ENCODE measurements around the gene AHR.
A peak's percentile ranks its signal among the peaks of the same experiment; 100 is the strongest.

AHR gene

GRCh38 chr7:17304926-17305325 is 6.5 kb downstream of the AHR start:
- peak; percentile 88 for ATAC-seq

GRCh38 chr7:17305387-17306171 is 7.1 kb downstream of the AHR start:
- DNase-seq (no peak), ATAC-seq (no peak)

More at GRCh38 chr7:17304926-17305325, 6.5 kb downstream of the AHR start:
- no peak for DNase-seq

GRCh38 chr7:17307000-17307399 is 8.5 kb downstream of the AHR start:
- ATAC-seq (no peak), DNase-seq (no peak)

- ATAC-seq, result no peak
- DNase-seq, result no peak
These were observed 9.1 kb downstream of the AHR start for GRCh38 chr7:17307558-17307957.

GRCh38 chr7:17307969-17308648 is 9.7 kb downstream of the AHR start:
- ATAC-seq (no peak), DNase-seq (no peak)

GRCh38 chr7:17311194-17311593 is 12.7 kb downstream of the AHR start:
- no peak for ATAC-seq
- DNase-seq, result no peak

GRCh38 chr7:17311952-17312351 is 13.5 kb downstream of the AHR start:
- no peak for DNase-seq
- ATAC-seq, result no peak

- no peak for DNase-seq
- no peak for ATAC-seq
These were observed 14.2 kb downstream of the AHR start for GRCh38 chr7:17312641-17313040.

- DNase-seq (no peak), ATAC-seq (no peak)
These were observed 14.7 kb downstream of the AHR start for GRCh38 chr7:17313194-17313593.

- no peak for ATAC-seq
- no peak for DNase-seq
These were observed 17.5 kb downstream of the AHR start for GRCh38 chr7:17315974-17316373.

GRCh38 chr7:17318146-17318545 is 19.7 kb downstream of the AHR start:
- no peak for DNase-seq
- ATAC-seq, result no peak

- no peak for ATAC-seq
- no peak for DNase-seq
These were observed 21.0 kb downstream of the AHR start for GRCh38 chr7:17319164-17320101.

GRCh38 chr7:17320102-17320497 is 21.6 kb downstream of the AHR start:
- ATAC-seq, result no peak
- DNase-seq, result no peak

- ATAC-seq (no peak), DNase-seq (no peak)
These were observed 22.2 kb downstream of the AHR start for GRCh38 chr7:17320657-17321056.

GRCh38 chr7:17325364-17325763 is 26.9 kb downstream of the AHR start:
- DNase-seq (no peak), ATAC-seq (no peak)

GRCh38 chr7:17326378-17326777 is 27.9 kb downstream of the AHR start:
- no peak for DNase-seq
- no peak for ATAC-seq

- no peak for ATAC-seq
These were observed 30.2 kb downstream of the AHR start for GRCh38 chr7:17328641-17329040.

GRCh38 chr7:17329440-17329839 is 31.0 kb downstream of the AHR start:
- no peak for DNase-seq

More at GRCh38 chr7:17328641-17329040, 30.2 kb downstream of the AHR start:
- DNase-seq, result no peak

GRCh38 chr7:17331891-17332501 is 33.5 kb downstream of the AHR start:
- ATAC-seq (no peak), DNase-seq (no peak)

More at GRCh38 chr7:17329440-17329839, 31.0 kb downstream of the AHR start:
- no peak for ATAC-seq

GRCh38 chr7:17333221-17333620 is 34.8 kb downstream of the AHR start:
- ATAC-seq (no peak), DNase-seq (no peak)

GRCh38 chr7:17336168-17336567 is 37.7 kb downstream of the AHR start:
- DNase-seq (no peak), ATAC-seq (no peak)

- ATAC-seq (no peak), DNase-seq (no peak)
These were observed 40.7 kb downstream of the AHR start for GRCh38 chr7:17339139-17339538.

All from stimulated activated naive CD8-positive, alpha-beta T cell treated with anti-CD3 and anti-CD28 coated beads, Interleukin-15, Interleukin-2, amounts not matched to agents 100 U/mL and 50 U/mL, for 24 hours (primary cell).